ENCODE measurements around the gene MXD1.

GRCh38 chr2:69983392-69983966, 68.6 kb downstream of the MXD1 start:
- TF ChIP-seq CTCF (IDR thresholded peaks at IDR 0.05) = no peak
- no peak for TF ChIP-seq POLR2A (IDR thresholded peaks at IDR 0.05)
